Measurements from ENCODE around the gene SAFB. TPM values are rescaled to one million over a fixed set of nuclear protein-coding genes. Genes with fewer than 3 reads are reported as not detected.

Gene SAFB
- total RNA-seq, 1 experiment from 2014 or later, result 68.7 TPM

GRCh38 chr19:5631567-5632240 lies 8.8 kb downstream of the SAFB start:
- Histone ChIP-seq H3K27me3 (ENCODE audit: insufficient read depth, low read depth) (no peaks in the 10 kb centered on the region), H3K9me2 (ENCODE audit: insufficient read depth) (no peaks in the 10 kb centered on the region), H3K4me3 (no peak overlapping the region), H3K9me3 (ENCODE audit: insufficient read depth, low read depth) (no peaks in the 10 kb centered on the region), H3K36me3 (ENCODE audit: low read depth) (no peaks in the 10 kb centered on the region; the same call in 1 of the 2 replicates), H3F3A (ENCODE audit: insufficient read depth, low read depth) (no peaks in the 10 kb centered on the region), H3K79me2 (ENCODE audit: low read depth) (peaks cover 96% of the 10 kb centered on the region), H3K4me1 (replicated peaks; ENCODE audit: insufficient read depth) (no peaks in the 10 kb centered on the region), H2AFZ (no peak overlapping the region), H3K27ac (no peak overlapping the region), H3K4me2 (no peak overlapping the region), H4K20me1 (ENCODE audit: insufficient read depth) (peaks cover 84% of the 10 kb centered on the region)
- ChIA-PET CTCF (no interaction called here), POLR2A (ENCODE audit: unreplicated experiment) (no interaction called here)
- no peak for DNase-seq
- TF ChIP-seq CTCF (conservative IDR thresholded peaks at IDR 0.05) (no peak), EZH2 (IDR thresholded peaks at IDR 0.05; ENCODE audit: low read depth) (no peak)
- no TSS peak for BruUV-seq (replicated peaks)
- intact Hi-C loops (cut with micrococcal nuclease; ENCODE audit: unreplicated experiment), result no loop called here

- Histone ChIP-seq H2AFZ (no peak overlapping the region), H3K4me1 (replicated peaks; ENCODE audit: insufficient read depth) (no peaks in the 10 kb centered on the region), H3K36me3 (ENCODE audit: low read depth) (no peaks in the 10 kb centered on the region; the same call in 1 of the 2 replicates), H3F3A (ENCODE audit: insufficient read depth, low read depth) (no peaks in the 10 kb centered on the region), H3K4me3 (no peak overlapping the region), H3K27me3 (ENCODE audit: insufficient read depth, low read depth) (no peaks in the 10 kb centered on the region), H3K4me2 (no peak overlapping the region), H3K27ac (no peak overlapping the region), H4K20me1 (ENCODE audit: insufficient read depth) (peaks cover 87% of the 10 kb centered on the region), H3K9me2 (ENCODE audit: insufficient read depth) (no peaks in the 10 kb centered on the region), H3K79me2 (ENCODE audit: low read depth) (peaks cover 93% of the 10 kb centered on the region), H3K9me3 (ENCODE audit: insufficient read depth, low read depth) (no peaks in the 10 kb centered on the region)
- no TSS peak for BruUV-seq (replicated peaks)
- no peak for DNase-seq
- POLR2A ChIA-PET (ENCODE audit: unreplicated experiment), result no interaction called here
- CTCF ChIA-PET, result no interaction called here
- TF ChIP-seq EZH2 (IDR thresholded peaks at IDR 0.05; ENCODE audit: low read depth), result no peak
- TF ChIP-seq CTCF (conservative IDR thresholded peaks at IDR 0.05), result no peak
- intact Hi-C loops (cut with micrococcal nuclease; ENCODE audit: unreplicated experiment), result no loop called here
Measured at GRCh38 chr19:5632241-5632612, 9.3 kb downstream of the SAFB start.

- Histone ChIP-seq H3K4me1 (replicated peaks; ENCODE audit: insufficient read depth) (no peaks in the 10 kb centered on the region), H3K9me3 (ENCODE audit: insufficient read depth, low read depth) (no peaks in the 10 kb centered on the region), H4K20me1 (ENCODE audit: insufficient read depth) (peaks cover 90% of the 10 kb centered on the region), H3K27me3 (ENCODE audit: insufficient read depth, low read depth) (no peaks in the 10 kb centered on the region), H3F3A (ENCODE audit: insufficient read depth, low read depth) (no peaks in the 10 kb centered on the region), H2AFZ (no peak overlapping the region), H3K27ac (no peak overlapping the region), H3K4me3 (no peak overlapping the region), H3K79me2 (ENCODE audit: low read depth) (peaks cover 93% of the 10 kb centered on the region), H3K36me3 (ENCODE audit: low read depth) (no peaks in the 10 kb centered on the region; the same call in 1 of the 2 replicates), H3K9me2 (ENCODE audit: insufficient read depth) (no peaks in the 10 kb centered on the region), H3K4me2 (no peak overlapping the region)
- ChIA-PET CTCF (no interaction called here), POLR2A (ENCODE audit: unreplicated experiment) (interaction anchor here (0.6 kb wide), 1 partner anchor 444 kb away, joined by 5 read pairs; no protein-coding TSS in a partner anchor)
- intact Hi-C loops (cut with micrococcal nuclease; ENCODE audit: unreplicated experiment), result no loop called here
- no TSS peak for BruUV-seq (replicated peaks)
- no peak for TF ChIP-seq CTCF (conservative IDR thresholded peaks at IDR 0.05)
- TF ChIP-seq EZH2 (IDR thresholded peaks at IDR 0.05; ENCODE audit: low read depth), result no peak
- no peak for DNase-seq
Measured at GRCh38 chr19:5632657-5633056, 9.8 kb downstream of the SAFB start.

Measured in PC-9 (cell line).